A673 (cell line): ENCODE data around the gene PAPPA. TPM values are rescaled to one million over a fixed set of nuclear protein-coding genes. Genes with fewer than 3 reads are reported as not detected.

ENCODE experiments used
- BruUV-seq: library from RNA; stranded (reverse); fragments of 400-500 nt; replicated peaks from 2 replicates; lab custom pipeline; 2021; lab: Mats Ljungman, UMichigan
- CTCF ChIA-PET: fragments of 300-600 bp; sonication (Branson Sonifier 250); formaldehyde crosslinking; loops from one replicate; lab custom pipeline; 2022; ENCODE audit warnings: antibody characterized with exemption; lab: Charles Lee
- POLR2A ChIA-PET: fragments of 300-600 bp; sonication (Branson Sonifier 250); formaldehyde crosslinking; loops from one replicate; lab custom pipeline; 2022; ENCODE audit warnings: antibody characterized with exemption; ENCODE audit not compliant: low non-redundant PET; lab: Charles Lee
- DNase-seq: peaks from one replicate; pipeline ENCODE4 v3.0.0-alpha.2; 2015; ENCODE audit warnings: low spot score
- H3K27ac ChIP-seq: fragments of 200-600 bp; sonication (generic); 2 replicates; pipeline ENCODE4 v1.5.1; 2016; ENCODE audit warnings: mixed run types, low read depth, mild to moderate bottlenecking, mixed read lengths, antibody characterized with exemption, low read length; ENCODE audit not compliant: poor library complexity, severe bottlenecking
- H3K27me3 ChIP-seq: fragments of 200-600 bp; sonication (generic); replicated peaks from 2 replicates; pipeline ENCODE4 v1.6.1; 2017; ENCODE audit warnings: mixed run types, low read depth, mild to moderate bottlenecking, mixed read lengths, antibody characterized with exemption, low read length; ENCODE audit not compliant: insufficient read depth, poor library complexity
- H3K36me3 ChIP-seq: fragments of 200-600 bp; sonication (generic); 2 replicates; pipeline ENCODE4 v1.6.1; 2016; ENCODE audit warnings: mixed run types, mild to moderate bottlenecking, mixed read lengths, antibody characterized with exemption, low read length; ENCODE audit not compliant: insufficient read depth, poor library complexity, severe bottlenecking
- H3K4me1 ChIP-seq: fragments of 200-600 bp; sonication (generic); 2 replicates; pipeline ENCODE4 v1.6.1; 2017; ENCODE audit warnings: mixed run types, mild to moderate bottlenecking, mixed read lengths, antibody characterized with exemption, low read length; ENCODE audit not compliant: insufficient read depth, poor library complexity, severe bottlenecking
- H3K4me3 ChIP-seq: fragments of 200-600 bp; sonication (generic); 2 replicates; pipeline ENCODE4 v1.5.1; 2016; ENCODE audit warnings: low read depth, mixed run types, mild to moderate bottlenecking, mixed read lengths, low read length; ENCODE audit not compliant: poor library complexity, severe bottlenecking
- H3K9me3 ChIP-seq: fragments of 200-600 bp; sonication (generic); 2 replicates; pipeline ENCODE4 v1.6.1; 2016; ENCODE audit warnings: mixed run types, low read depth, mild to moderate bottlenecking, mixed read lengths, antibody characterized with exemption, low read length; ENCODE audit not compliant: poor library complexity, severe bottlenecking
- CTCF ChIP-seq: fragments of 300-800, 200-600 bp; sonication (generic); conservative IDR thresholded peaks from 2 replicates; pipeline ENCODE4 v1.5.1; 2017; ENCODE audit warnings: low read depth, mild to moderate bottlenecking, antibody characterized with exemption, low read length, moderate library complexity, mixed read lengths
- EZH2 ChIP-seq: fragments of 200-600 bp; sonication (generic); IDR thresholded peaks from 2 replicates; pipeline ENCODE4 v1.6.1; 2017; ENCODE audit warnings: borderline replicate concordance, low read depth, mild to moderate bottlenecking, mixed read lengths, antibody characterized with exemption, low read length; ENCODE audit not compliant: poor library complexity, severe bottlenecking
- intact Hi-C: fragments of 100-400 bp; cut with micrococcal nuclease; formaldehyde crosslinking; loops from one replicate; pipeline ENCODE4 v1.10.0; 2022; ENCODE audit not compliant: unreplicated experiment
- total RNA-seq: library from RNA; stranded (reverse); gene quantifications from 2 replicates; pipeline ENCODE4 v1.2.3, GENCODE V29; 2021

The PAPPA gene
- total RNA-seq, 1 experiment from 2014 or later: 47.4 TPM

GRCh38 chr9:116403171-116403570 is 249.6 kb downstream of the PAPPA start:
- BruUV-seq: no TSS peak
- intact Hi-C loops: no loop called here
- Histone ChIP-seq H3K4me3 (no peak overlapping the region), H3K27me3 (no peaks in the 10 kb centered on the region), H3K9me3 (no peaks in the 10 kb centered on the region), H3K4me1 (no peaks in the 10 kb centered on the region), H3K27ac (no peak overlapping the region), H3K36me3 (peaks cover 17% of the 10 kb centered on the region)
- TF ChIP-seq CTCF (no peak), EZH2 (no peak)
- DNase-seq: no peak
- ChIA-PET CTCF (no interaction called here), POLR2A (no interaction called here)

GRCh38 chr9:116404228-116404627 is 250.6 kb downstream of the PAPPA start:
- H3K27ac ChIP-seq: no peak overlapping the region
- H3K4me3 ChIP-seq: no peak overlapping the region
- no peaks in the 10 kb centered on the region for H3K27me3 ChIP-seq
- no peaks in the 10 kb centered on the region for H3K4me1 ChIP-seq
- H3K9me3 ChIP-seq: no peaks in the 10 kb centered on the region
- ChIA-PET CTCF (no interaction called here), POLR2A (no interaction called here)
- H3K36me3 ChIP-seq: peaks cover 6% of the 10 kb centered on the region
- no TSS peak for BruUV-seq
- no peak for DNase-seq
- no peak for TF ChIP-seq EZH2
- intact Hi-C loops: no loop called here

GRCh38 chr9:116405321-116405720 is 251.7 kb downstream of the PAPPA start:
- no TSS peak for BruUV-seq
- Histone ChIP-seq H3K27ac (no peak overlapping the region), H3K27me3 (no peaks in the 10 kb centered on the region), H3K36me3 (peaks cover 2% of the 10 kb centered on the region), H3K9me3 (no peaks in the 10 kb centered on the region), H3K4me3 (no peak overlapping the region), H3K4me1 (peaks cover 2% of the 10 kb centered on the region)
- DNase-seq: no peak
- TF ChIP-seq CTCF (no peak), EZH2 (no peak)
- CTCF ChIA-PET: no interaction called here
- POLR2A ChIA-PET: no interaction called here
- intact Hi-C loops: no loop called here

- Histone ChIP-seq H3K27ac (no peak overlapping the region), H3K27me3 (no peaks in the 10 kb centered on the region), H3K36me3 (no peaks in the 10 kb centered on the region), H3K4me3 (no peak overlapping the region), H3K9me3 (no peaks in the 10 kb centered on the region), H3K4me1 (peaks cover 14% of the 10 kb centered on the region)
- POLR2A ChIA-PET: no interaction called here
- CTCF ChIA-PET: no interaction called here
- DNase-seq: no peak
- intact Hi-C loops: no loop called here
- BruUV-seq: no TSS peak
- TF ChIP-seq CTCF (no peak), EZH2 (no peak)
Measured at GRCh38 chr9:116406469-116406868, 252.9 kb downstream of the PAPPA start.
